Activated CD8-positive, alpha-beta memory T cell treated with anti-CD3 and anti-CD28 coated beads, Interleukin-2, amount 50 U/mL, for 24 hours (primary cell): ENCODE results near the gene LRRC4C.

Experiments used
- DNase-seq: peaks from one replicate; pipeline ENCODE4 v3.0.0-alpha.2; 2020; ENCODE audit errors: extremely low read depth

The LRRC4C gene

GRCh38 chr11:40370821-40371616 lies 1088.4 kb downstream of the LRRC4C start:
- DNase-seq: no peak

GRCh38 chr11:40360206-40360798 lies 1099.2 kb downstream of the LRRC4C start:
- no peak for DNase-seq

- no peak for DNase-seq
Measured at GRCh38 chr11:40354121-40354520, 1105.3 kb downstream of the LRRC4C start.

DNA sequence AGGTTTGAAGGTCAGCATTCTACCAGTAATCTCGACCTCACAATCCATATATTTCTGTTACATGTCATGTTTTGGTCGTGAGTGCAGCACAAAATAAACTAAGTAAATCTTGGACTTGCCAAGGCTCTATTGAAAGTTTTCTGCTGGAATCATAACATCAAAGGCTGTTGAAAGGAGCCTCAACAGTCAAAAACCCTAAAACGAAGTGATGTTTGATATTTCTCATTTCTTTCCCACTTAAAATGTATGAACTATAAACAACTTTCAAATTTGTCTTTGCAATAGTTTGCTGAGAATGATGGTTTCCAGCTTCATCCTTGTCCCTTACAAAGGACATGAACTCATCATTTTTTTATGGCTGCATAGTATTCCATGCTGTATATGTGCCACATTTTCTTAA lies 1118.5 kb downstream of the LRRC4C start:
- no peak for DNase-seq

GRCh38 chr11:40338739-40339138 lies 1120.7 kb downstream of the LRRC4C start:
- no peak for DNase-seq

DNA sequence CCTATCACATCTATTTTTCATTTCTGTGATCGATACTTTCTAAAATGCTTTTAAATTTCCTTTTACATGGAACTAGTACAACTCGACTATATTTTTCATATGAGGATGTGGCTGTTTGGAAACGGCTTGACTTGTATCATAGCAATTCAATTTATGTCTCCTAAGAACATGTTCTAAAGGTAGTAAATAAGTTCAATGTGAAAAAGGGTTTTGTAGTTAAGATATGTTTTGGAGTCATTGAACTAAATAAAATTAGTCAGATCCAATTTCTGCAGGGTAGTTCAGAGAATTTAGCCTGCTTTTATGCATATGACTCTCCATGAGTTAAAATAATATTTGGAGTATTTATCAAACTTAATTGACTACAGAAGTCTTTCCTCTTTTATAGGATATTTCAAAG lies 1121.4 kb downstream of the LRRC4C start:
- no peak for DNase-seq

DNA sequence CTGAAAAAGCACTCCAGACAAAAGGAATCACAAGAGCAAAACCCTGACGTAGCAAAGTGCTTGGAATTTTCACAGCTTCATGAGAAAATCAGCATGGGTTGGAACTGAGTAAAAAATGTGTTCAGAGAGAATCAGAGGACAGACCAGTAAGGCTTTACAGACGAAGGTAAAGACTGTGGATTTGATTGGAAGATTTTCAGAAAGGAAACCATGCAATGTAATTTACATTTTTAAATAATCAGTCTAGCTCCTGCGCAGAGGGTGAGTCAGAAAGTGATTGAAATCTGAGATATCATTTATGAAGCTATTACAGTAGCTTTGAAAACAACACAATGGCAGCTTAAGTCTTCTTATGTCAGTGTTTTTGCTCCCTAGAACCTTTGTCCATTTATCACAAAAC lies 1122.3 kb downstream of the LRRC4C start:
- no peak for DNase-seq

GRCh38 chr11:40328890-40329614 lies 1130.4 kb downstream of the LRRC4C start:
- DNase-seq: no peak

DNA sequence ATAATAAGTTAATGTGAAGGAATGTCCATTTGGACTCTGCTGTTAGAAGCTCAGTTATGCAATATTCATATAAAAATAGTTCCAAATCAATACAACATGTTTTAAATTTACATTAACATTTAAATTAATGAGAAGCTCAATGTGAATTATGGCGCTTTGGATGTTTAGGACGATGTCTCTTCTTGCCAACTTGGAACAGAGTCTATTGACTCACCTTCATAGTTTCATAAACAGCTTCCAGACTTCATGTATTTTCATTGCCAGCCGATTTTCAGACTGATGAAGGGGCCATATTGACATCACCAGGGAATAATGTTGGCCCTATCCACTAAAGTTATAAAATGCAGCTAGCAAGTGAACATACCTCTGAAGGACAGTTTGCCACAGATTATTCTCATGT lies 1136.2 kb downstream of the LRRC4C start:
- DNase-seq: no peak

DNA sequence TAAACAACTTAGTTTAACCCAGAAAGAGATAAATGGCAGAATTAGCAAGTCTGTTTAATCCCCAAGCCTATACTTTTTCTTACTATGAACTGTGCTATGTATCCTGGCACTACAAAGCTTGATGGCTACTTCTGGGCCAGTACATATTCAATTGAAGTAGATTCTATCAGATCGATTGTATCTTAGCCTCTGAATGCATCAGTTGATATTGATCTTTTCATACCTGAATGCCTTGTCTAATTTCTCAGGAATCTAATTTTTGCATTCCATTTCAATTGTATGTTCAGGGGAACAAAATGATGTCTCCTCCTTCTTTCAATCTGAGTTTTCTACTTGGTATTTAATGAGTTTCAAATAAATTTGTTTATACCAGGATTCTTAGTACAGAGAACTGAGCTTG lies 1137.9 kb downstream of the LRRC4C start:
- no peak for DNase-seq

- DNase-seq: no peak
Measured at GRCh38 chr11:40316171-40316570, 1143.3 kb downstream of the LRRC4C start.

DNA sequence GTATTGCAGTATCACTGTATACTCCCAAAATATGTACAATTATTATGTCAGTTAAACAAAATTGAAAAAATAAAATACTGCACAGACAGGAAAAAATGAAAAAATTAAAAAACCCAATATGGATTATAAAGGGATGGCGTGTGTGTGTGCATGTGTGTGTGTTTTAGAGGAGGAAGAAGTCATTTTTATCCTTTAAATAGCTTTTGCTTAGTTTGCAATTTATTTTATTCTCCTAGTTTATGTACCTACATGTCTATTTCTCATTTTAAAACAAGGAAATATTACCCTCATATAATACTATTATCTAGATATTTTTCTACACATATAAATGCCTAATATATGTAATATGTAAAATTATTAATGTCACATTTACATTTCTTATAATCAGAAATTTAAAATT lies 1144.3 kb downstream of the LRRC4C start:
- DNase-seq: no peak

DNA sequence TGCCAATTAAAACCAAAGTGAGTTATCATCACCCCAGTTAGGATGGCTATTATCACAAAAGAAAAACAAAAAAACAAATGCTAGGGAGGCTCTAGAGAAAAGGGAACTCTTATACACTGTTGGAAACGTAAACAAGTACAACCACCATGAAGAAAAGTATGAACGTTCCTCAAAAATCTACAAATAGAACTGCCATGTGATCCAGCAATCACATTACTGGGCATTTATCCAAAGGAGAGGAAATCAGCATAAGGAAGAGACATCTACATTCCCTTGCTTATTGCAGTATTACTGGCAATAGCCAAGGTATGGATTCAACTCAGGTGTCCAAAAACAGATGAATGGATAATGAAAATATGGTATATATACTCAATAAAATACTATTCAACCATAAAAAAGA lies 1145.1 kb downstream of the LRRC4C start:
- no peak for DNase-seq

DNA sequence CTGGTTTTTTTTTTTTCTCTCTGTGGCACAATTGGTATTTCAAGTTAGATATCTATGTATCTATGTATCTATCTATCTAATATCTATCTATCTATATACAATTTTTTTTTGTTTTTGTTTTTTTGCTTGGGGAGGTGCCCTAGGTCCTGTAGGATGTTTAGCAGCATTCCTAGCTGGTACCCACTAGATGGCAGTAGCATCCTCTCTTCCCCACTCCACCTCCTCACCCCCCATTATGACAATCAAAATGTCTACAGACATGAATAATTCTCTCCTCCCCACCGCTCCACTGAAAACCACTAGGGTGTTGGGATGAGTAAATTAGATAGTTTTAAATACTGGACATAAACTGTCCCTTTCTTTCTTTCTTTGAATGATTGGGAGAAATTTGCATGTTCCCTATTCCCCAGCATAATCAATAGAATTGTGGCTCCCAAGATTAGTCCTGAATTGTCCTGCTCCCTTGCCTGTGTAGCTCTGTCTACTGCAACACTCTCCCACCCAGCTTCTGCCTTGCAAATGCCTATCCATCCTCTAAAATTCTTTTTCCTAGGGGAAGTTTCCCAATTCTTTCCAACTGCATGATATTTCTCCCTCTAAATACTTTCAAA lies 1152.4 kb downstream of the LRRC4C start:
- no peak for DNase-seq

- no peak for DNase-seq
Measured at GRCh38 chr11:40302669-40303068, 1156.8 kb downstream of the LRRC4C start.

GRCh38 chr11:40295466-40295865 lies 1164.0 kb downstream of the LRRC4C start:
- DNase-seq: no peak

DNA sequence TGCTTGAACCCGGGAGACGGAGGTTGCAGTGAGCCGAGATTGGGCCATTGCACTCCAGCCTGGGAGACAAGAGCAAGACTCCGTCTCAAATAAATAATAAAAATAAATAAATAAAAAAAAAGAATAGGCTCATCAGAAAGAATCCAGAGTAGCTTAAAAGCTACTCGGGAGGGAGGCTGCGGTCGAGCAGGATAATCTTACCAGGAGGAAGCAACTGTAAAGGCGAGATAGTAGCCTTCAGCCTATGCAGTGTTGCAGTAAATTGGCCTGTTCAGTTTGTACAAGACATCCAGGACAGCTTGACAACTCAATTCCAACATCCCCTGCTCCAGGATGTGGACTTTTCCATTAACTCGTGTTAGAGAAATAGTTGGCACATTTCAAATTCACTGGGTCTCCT lies 1164.7 kb downstream of the LRRC4C start:
- no peak for DNase-seq

DNA sequence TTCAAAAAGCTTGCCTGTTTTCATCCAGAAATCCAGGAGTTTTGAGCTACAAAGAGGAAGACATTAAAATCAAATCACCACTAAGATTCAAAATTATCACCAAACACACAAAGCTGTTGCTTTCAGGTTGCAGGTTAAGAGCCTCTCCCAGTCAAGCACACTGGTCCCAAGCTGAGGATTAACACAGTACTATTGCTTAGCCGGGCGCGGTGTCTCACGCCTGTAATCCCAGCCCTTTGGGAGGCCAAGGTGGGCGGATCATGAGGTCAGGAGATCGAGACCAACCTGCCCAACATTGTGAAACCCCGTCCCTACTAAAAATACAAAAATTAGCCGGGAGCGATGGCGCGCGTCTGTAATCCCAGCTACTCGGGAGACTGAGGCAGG lies 1165.1 kb downstream of the LRRC4C start:
- no peak for DNase-seq

DNA sequence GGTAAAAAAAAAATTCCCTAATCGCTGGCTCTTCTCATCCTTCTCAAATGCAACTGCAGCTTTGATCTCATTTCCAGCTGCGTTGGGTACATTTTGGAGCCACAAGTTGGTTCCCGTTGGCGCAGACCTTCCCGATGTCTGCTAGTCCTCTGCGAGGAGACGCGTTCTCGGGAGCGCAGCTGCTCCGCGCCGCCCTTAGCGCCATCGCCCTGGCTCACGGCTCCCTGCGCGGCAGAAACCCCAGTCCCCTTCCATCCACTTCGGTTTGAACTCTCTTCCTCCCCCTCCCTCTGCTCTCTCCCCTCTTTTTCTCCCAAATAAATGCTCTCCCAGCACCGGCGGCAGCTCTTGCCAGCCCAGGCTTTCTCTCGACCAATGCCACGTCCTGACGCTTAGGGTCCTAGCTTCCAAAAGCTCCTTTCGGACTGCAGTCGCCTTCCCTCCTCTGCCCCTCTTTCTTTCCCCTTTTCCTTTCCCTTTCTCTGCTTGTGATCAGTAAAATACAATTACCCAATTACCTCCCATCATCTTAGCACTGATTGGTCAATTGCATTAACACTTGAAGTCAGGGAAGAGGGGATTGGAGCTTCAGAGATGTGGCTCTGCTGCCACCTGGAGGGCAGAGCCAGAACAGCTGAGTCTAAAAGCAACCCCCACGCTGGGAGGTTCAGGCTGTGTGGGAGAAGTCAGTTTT lies 1165.7 kb downstream of the LRRC4C start:
- no peak for DNase-seq

GRCh38 chr11:40292721-40293508 lies 1166.5 kb downstream of the LRRC4C start:
- no peak for DNase-seq

DNA sequence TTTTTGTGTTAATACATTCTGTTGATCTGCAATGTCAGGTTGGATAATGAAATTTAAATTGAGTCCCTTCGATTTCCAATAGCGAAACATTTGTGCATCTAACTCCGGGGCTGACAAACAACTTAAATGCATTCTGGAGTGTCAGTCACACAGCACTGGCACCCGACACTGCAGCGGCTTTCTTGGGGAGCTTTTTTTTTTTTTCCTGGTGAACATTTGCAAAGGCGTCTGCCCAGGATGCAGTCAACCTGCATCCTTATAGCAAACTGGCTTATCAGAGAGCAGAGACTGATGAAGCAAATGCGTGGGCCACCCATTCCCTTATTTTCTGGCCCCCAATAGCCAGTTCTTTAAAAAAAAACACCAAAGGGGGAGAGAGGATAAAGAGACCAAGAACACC lies 1167.7 kb downstream of the LRRC4C start:
- no peak for DNase-seq
